ENCODE results near the gene LYSET. TPM values are rescaled to one million over a fixed set of nuclear protein-coding genes. Genes with fewer than 3 reads are reported as not detected.

The LYSET gene
- total and polyA plus RNA-seq, 9 of the 15 experiments (the other 6 are each of a cell fraction or from before 2014, with no cell fraction given), result 7.6 to 36.6 (median 15.9) TPM

GRCh38 chr14:93206793-93207467, 21.8 kb downstream of the LYSET start, which contains the start of the genes GON7 and UBR7:
TSS of gene GON7 (minus strand) at chr14:93207065. CDS start at chr14:93207037, 28 bp downstream.
TSS of gene UBR7 (plus strand) at chr14:93207256. CDS start at chr14:93207292, 36 bp downstream.
- H3K4me1 ChIP-seq (replicated peaks in 1 of 2; ENCODE audit: control insufficient read depth in 2 of 2, insufficient read depth in 2 of 2, low read length in 2 of 2), result peaks cover 7 to 12% of the 10 kb centered on the region in 2 experiments; a peak in 3 of 5 replicates
- H4K20me1 ChIP-seq (replicated peaks; ENCODE audit: control insufficient read depth, insufficient read depth, low read length), result 0 out of 2 replicates have a peak, but pooled peaks cover 3% of the 10 kb centered on the region
- H3K4me3 ChIP-seq, result peak within 1 kb of the TSS; percentile 87
- intact Hi-C loops (cut with micrococcal nuclease), result loop anchor here (1.0 to 5.0 kb wide), 2 partner anchors 95 to 126 kb away; partner anchors contain the start of gene BTBD7
- POLR2A ChIA-PET, result interaction anchor here (0.5 to 1.4 kb wide), 11 partner anchors 10 to 543 kb away, joined by 3 to 4 read pairs (median 3); partner anchors contain the start of genes LYSET and MOAP1
- no peaks in the 10 kb centered on the region for H3K27me3 ChIP-seq (ENCODE audit: control insufficient read depth in 2 of 2, insufficient read depth in 2 of 2, low read length in 2 of 2)
- H3K27ac ChIP-seq (ENCODE audit: extremely low read depth, low read depth, low read length), result peak within 1 kb of the TSS; percentile 86
- peaks cover 25% of the 10 kb centered on the region; the same call in 2 of the 3 replicates for H3K36me3 ChIP-seq (ENCODE audit: control insufficient read depth, insufficient read depth, low read length)
- CTCF ChIA-PET (ENCODE audit: low intra/inter-chr PET ratio), result interaction anchor here (0.6 to 0.9 kb wide), 2 partner anchors 94 to 139 kb away, joined by 4 read pairs; no protein-coding TSS in a partner anchor
- no peaks in the 10 kb centered on the region for H3K9me3 ChIP-seq (replicated peaks; ENCODE audit: control insufficient read depth, insufficient read depth, low read depth, low read length)
- peak; percentile 97 for FAIRE-seq
- no TSS peak for BruUV-seq (replicated peaks)
- peak within 1 kb of the TSS; percentile 93 for H2AFZ ChIP-seq (ENCODE audit: low read depth, low read length)
- H3K4me2 ChIP-seq (ENCODE audit: insufficient read depth, low read length), result peak within 1 kb of the TSS; percentile 92
- peak; percentile 84 to 96 (median 87) for DNase-seq (ENCODE audit: extremely low read depth in 1 of 4, low spot score in 3 of 4)
- 3% methylated on average over 30 of the region's 65 CpGs for WGBS (ENCODE audit: insufficient coverage, low coverage, missing lambda C conversion rate)
- ATAC-seq, result peak; percentile 92
- H3K9ac ChIP-seq (ENCODE audit: insufficient read depth in 1 of 2, low read depth in 2 of 2, low read length in 2 of 2), result peak within 1 kb of the TSS; percentile 77 to 95
- peaks cover 63% of the 10 kb centered on the region for H3K79me2 ChIP-seq (ENCODE audit: control insufficient read depth, insufficient read depth, low read length)
- in situ Hi-C loops (cut with MboI), result no loop called here
- no peaks in the 10 kb centered on the region for H3K9me1 ChIP-seq (ENCODE audit: control insufficient read depth, insufficient read depth, low read length)
- TF ChIP-seq E2F4 (CRISPR knock-in tag; IDR thresholded peaks at IDR 0.05; ENCODE audit: low read depth) (peak; percentile 88), HCFC1 (IDR thresholded peaks at IDR 0.05; ENCODE audit: low read depth, low read length) (peak; percentile 76), MTA1 (IDR thresholded peaks at IDR 0.05; ENCODE audit: borderline replicate concordance) (peak; percentile 94), ELF2 (CRISPR knock-in tag; IDR thresholded peaks at IDR 0.05) (no peak), ETV5 (CRISPR knock-in tag; IDR thresholded peaks at IDR 0.05; ENCODE audit: low read depth) (0 out of 2 replicates have a peak, but pooled peaks have one; percentile 45), CHCHD3 (CRISPR knock-in tag; IDR thresholded peaks at IDR 0.05) (no peak), SIX5 (IDR thresholded peaks at IDR 0.05; ENCODE audit: borderline replicate concordance in 1 of 2, insufficient read depth in 1 of 2, low read depth in 1 of 2, low read length in 2 of 2) (no peak; a peak in 1 of 4 replicates), ZNF12 (CRISPR knock-in tag; IDR thresholded peaks at IDR 0.05) (no peak), SP1 (CRISPR knock-in tag; IDR thresholded peaks at IDR 0.05) (peak; percentile 61; the same call in 1 of the 2 replicates), ZNF507 (tag; conservative IDR thresholded peaks at IDR 0.05) (no peak), TBP (optimal IDR thresholded peaks at IDR 0.05; ENCODE audit: low read depth, low read length) (peak; percentile 58), TAF1 (IDR thresholded peaks at IDR 0.05; ENCODE audit: control insufficient read depth, extremely low read depth, insufficient read depth, low read length, severe bottlenecking) (peak; percentile 73), YY1 (IDR thresholded peaks at IDR 0.05; ENCODE audit: borderline replicate concordance in 1 of 3, control insufficient read depth in 1 of 3, extremely low read depth in 1 of 3, insufficient read depth in 3 of 3, insufficient read length in 1 of 3, insufficient replicate concordance in 2 of 3, low read depth in 1 of 3, low read length in 2 of 3) (peak in 2 of 3 experiments; percentile 51 to 75), ZNF174 (CRISPR knock-in tag; IDR thresholded peaks at IDR 0.05) (no peak), HNRNPLL (IDR thresholded peaks at IDR 0.05; ENCODE audit: low read depth, low read length, poor library complexity, severe bottlenecking) (peak; percentile 84), CREM (IDR thresholded peaks at IDR 0.05; ENCODE audit: low read depth) (peak; percentile 96)
- TF ChIP-seq, protein P1, sequence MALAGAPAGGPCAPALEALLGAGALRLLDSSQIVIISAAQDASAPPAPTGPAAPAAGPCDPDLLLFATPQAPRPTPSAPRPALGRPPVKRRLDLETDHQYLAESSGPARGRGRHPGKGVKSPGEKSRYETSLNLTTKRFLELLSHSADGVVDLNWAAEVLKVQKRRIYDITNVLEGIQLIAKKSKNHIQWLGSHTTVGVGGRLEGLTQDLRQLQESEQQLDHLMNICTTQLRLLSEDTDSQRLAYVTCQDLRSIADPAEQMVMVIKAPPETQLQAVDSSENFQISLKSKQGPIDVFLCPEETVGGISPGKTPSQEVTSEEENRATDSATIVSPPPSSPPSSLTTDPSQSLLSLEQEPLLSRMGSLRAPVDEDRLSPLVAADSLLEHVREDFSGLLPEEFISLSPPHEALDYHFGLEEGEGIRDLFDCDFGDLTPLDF (CRISPR knock-in tag; IDR thresholded peaks at IDR 0.05), result peak; percentile 69
- TF ChIP-seq, protein P2, sequence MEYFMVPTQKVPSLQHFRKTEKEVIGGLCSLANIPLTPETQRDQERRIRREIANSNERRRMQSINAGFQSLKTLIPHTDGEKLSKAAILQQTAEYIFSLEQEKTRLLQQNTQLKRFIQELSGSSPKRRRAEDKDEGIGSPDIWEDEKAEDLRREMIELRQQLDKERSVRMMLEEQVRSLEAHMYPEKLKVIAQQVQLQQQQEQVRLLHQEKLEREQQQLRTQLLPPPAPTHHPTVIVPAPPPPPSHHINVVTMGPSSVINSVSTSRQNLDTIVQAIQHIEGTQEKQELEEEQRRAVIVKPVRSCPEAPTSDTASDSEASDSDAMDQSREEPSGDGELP (CRISPR knock-in tag; IDR thresholded peaks at IDR 0.05; ENCODE audit: borderline replicate concordance), result peak; percentile 75

All from K562 (cell line).